Endothelial cell of umbilical vein (primary cell): ENCODE data around the gene PKNOX1. TPM values are rescaled to one million over a fixed set of nuclear protein-coding genes. Genes with fewer than 3 reads are reported as not detected.

Source experiments
- BruUV-seq: library from RNA; stranded (reverse); fragments of 400-500 nt; replicated peaks from 2 replicates; lab custom pipeline; 2021; lab: Mats Ljungman, UMichigan
- CTCF ChIA-PET: fragments of 300-600, 350-600 bp; sonication (Branson Sonifier 250); formaldehyde crosslinking; loops from one replicate; lab custom pipeline; 2021; ENCODE audit warnings: antibody characterized with exemption, inconsistent platforms; lab: Charles Lee
- POLR2A ChIA-PET: fragments of 300-600, 350-600 bp; sonication (Branson Sonifier 250); formaldehyde crosslinking; loops from one replicate; lab custom pipeline; 2021; ENCODE audit warnings: antibody characterized with exemption, inconsistent platforms; lab: Charles Lee
- DNase-seq: peaks from one replicate; pipeline ENCODE4 v3.0.0-alpha.2; 2011; ENCODE audit warnings: low read depth, low spot score
- FAIRE-seq: peaks from 2 replicates; lab custom pipeline; 2011; peaks lifted over from hg19 to GRCh38; lab: Jason Lieb, UNC
- H2AFZ ChIP-seq: 2 replicates; pipeline ENCODE4 v1.6.0; 2012; ENCODE audit warnings: low read depth, low read length, control low read depth, inconsistent platforms
- H3K27ac ChIP-seq: 2 replicates; pipeline ENCODE4 v1.5.1; 2011; ENCODE audit warnings: low read depth, mild to moderate bottlenecking, control low read depth, low read length, moderate library complexity; ENCODE audit not compliant: insufficient read depth
- H3K27me3 ChIP-seq, 2 experiments: 2 replicates each; pipeline versions ENCODE4 v1.6.0 to v1.6.1; 2011; ENCODE audit warnings: low read length in 2 of 2, mixed read lengths in 1 of 2; ENCODE audit not compliant: control insufficient read depth in 2 of 2, insufficient read depth in 2 of 2
- H3K36me3 ChIP-seq, 2 experiments: 2 replicates in 1 of 2; 3 replicates in 1 of 2; pipeline ENCODE4 v1.5.1; 2011; ENCODE audit warnings: low read length in 2 of 2, mild to moderate bottlenecking in 1 of 2, moderate library complexity in 1 of 2; ENCODE audit not compliant: control insufficient read depth in 2 of 2, insufficient read depth in 2 of 2; ENCODE audit errors: extremely low read depth in 1 of 2
- H3K4me1 ChIP-seq: 3 replicates; pipeline ENCODE4 v1.5.1; 2011; ENCODE audit warnings: mild to moderate bottlenecking, low read length; ENCODE audit not compliant: control insufficient read depth, insufficient read depth; ENCODE audit errors: extremely low read depth
- H3K4me2 ChIP-seq: 2 replicates; pipeline ENCODE4 v1.6.1; 2011; ENCODE audit warnings: low read length, control low read depth, mixed read lengths; ENCODE audit not compliant: insufficient read depth
- H3K4me3 ChIP-seq, 3 experiments: fragments of 200-600 bp in 1 of 3; sonication (generic), shearing (Covaris generic) in 1 of 3; replicated peaks in 1 of 3; 2 replicates each; pipeline ENCODE4 v1.5.1; 2011 to 2016; ENCODE audit warnings: control low read depth in 3 of 3, low read length in 3 of 3, mild to moderate bottlenecking in 2 of 3, inconsistent platforms in 1 of 3, low read depth in 1 of 3, moderate library complexity in 1 of 3; ENCODE audit not compliant: insufficient read depth in 1 of 3
- H3K79me2 ChIP-seq: 2 replicates; pipeline ENCODE4 v1.6.0; 2012; ENCODE audit warnings: low read length, inconsistent platforms; ENCODE audit not compliant: control insufficient read depth, insufficient read depth
- H3K9ac ChIP-seq: replicated peaks from 2 replicates; pipeline ENCODE3; 2011; ENCODE audit warnings: low read length, control low read depth; ENCODE audit not compliant: insufficient read depth; ENCODE audit errors: extremely low read depth
- H3K9me1 ChIP-seq: replicated peaks from 3 replicates; pipeline ENCODE4 v1.6.0; 2011; ENCODE audit warnings: mild to moderate bottlenecking, low read length; ENCODE audit not compliant: control insufficient read depth, insufficient read depth; ENCODE audit errors: extremely low read depth
- H3K9me3 ChIP-seq: replicated peaks from 2 replicates; pipeline ENCODE4 v1.5.1; 2012; ENCODE audit warnings: low read length, inconsistent platforms; ENCODE audit not compliant: control insufficient read depth, insufficient read depth
- H4K20me1 ChIP-seq: replicated peaks from 2 replicates; pipeline ENCODE3; 2011; ENCODE audit warnings: mild to moderate bottlenecking, low read length; ENCODE audit not compliant: control insufficient read depth, insufficient read depth; ENCODE audit errors: extremely low read depth
- CTCF ChIP-seq, 2 donors: IDR thresholded peaks; 1 replicate in 1 of 2; 2 replicates in 1 of 2; pipeline ENCODE4 v1.5.1; 2011; ENCODE audit warnings: low read length in 2 of 2, mild to moderate bottlenecking in 2 of 2, moderate library complexity in 2 of 2, control low read depth in 1 of 2, inconsistent platforms in 1 of 2, low read depth in 1 of 2; ENCODE audit not compliant: insufficient read depth in 1 of 2; ENCODE audit errors: extremely low read depth in 1 of 2
- EZH2 ChIP-seq: IDR thresholded peaks from 2 replicates; pipeline ENCODE4 v1.6.1; 2012; ENCODE audit warnings: borderline replicate concordance, low read depth, mild to moderate bottlenecking, moderate library complexity, low read length, inconsistent platforms; ENCODE audit not compliant: severe bottlenecking
- FOS ChIP-seq: IDR thresholded peaks from 2 replicates; pipeline ENCODE4 v1.6.1; 2011; ENCODE audit warnings: mild to moderate bottlenecking, low read length, moderate library complexity, borderline replicate concordance; ENCODE audit not compliant: insufficient read depth
- GATA2 ChIP-seq: IDR thresholded peaks from 2 replicates; pipeline ENCODE4 v1.7.0; 2011; ENCODE audit warnings: low read depth, mild to moderate bottlenecking, moderate library complexity, mixed read lengths, low read length; ENCODE audit not compliant: insufficient read length, insufficient read depth
- JUN ChIP-seq: IDR thresholded peaks from 2 replicates; pipeline ENCODE4 v1.6.1; 2011; ENCODE audit warnings: borderline replicate concordance, low read depth; ENCODE audit not compliant: insufficient read length, insufficient read depth
- MAX ChIP-seq: IDR thresholded peaks from 2 replicates; pipeline ENCODE4 v1.6.1; 2011; ENCODE audit not compliant: insufficient read depth, insufficient read length
- POLR2A ChIP-seq: IDR thresholded peaks from 2 replicates; pipeline ENCODE4 v1.6.1; 2012; ENCODE audit warnings: low read depth, mild to moderate bottlenecking, control low read depth, low read length
- POLR2AphosphoS5 ChIP-seq: IDR thresholded peaks from 2 replicates; pipeline ENCODE4 v1.6.1; 2012; ENCODE audit warnings: low read depth, mild to moderate bottlenecking, control low read depth, low read length, moderate library complexity; ENCODE audit not compliant: insufficient read depth
- dilution Hi-C: fragments of 300-500 bp; cut with MboI; formaldehyde crosslinking; loops from one replicate; pipeline ENCODE4 v1.15.0; 2019; ENCODE audit warnings: low sequenced_read_pairs; ENCODE audit not compliant: extremely low pct_ligation_motif_present
- intact Hi-C: fragments of 100-400 bp; cut with micrococcal nuclease; formaldehyde crosslinking; loops from one replicate; pipeline ENCODE4 v1.10.0; 2022
- polyA plus RNA-seq, 4 experiments: library from polyadenylated mRNA; depleted of rRNA in 3 of 4; stranded (reverse) in 3 of 4; unstranded in 1 of 4; fragments of >200 nt; gene quantifications; 2 replicates each; pipeline versions ENCODE4 v1.2.1 to v1.2.3, GENCODE V29; 2011 to 2012; ENCODE audit warnings: missing spikeins in 1 of 4
- total RNA-seq: library from RNA; stranded (reverse); gene quantifications from 2 replicates; pipeline ENCODE4 v1.2.3, GENCODE V29; 2021

Gene PKNOX1
- total and polyA plus RNA-seq, 2 donors (not counting 3 experiments of a cell fraction or from before 2014, with no cell fraction given), result 16.6 to 23.6 TPM

GRCh38 chr21:43015906-43016540 lies 41.7 kb downstream of the PKNOX1 start:
- ChIA-PET POLR2A (no interaction called here), CTCF (no interaction called here)
- no peaks in the 10 kb centered on the region for H3K4me1 ChIP-seq
- dilution Hi-C loops, result no loop called here
- H3K9me3 ChIP-seq, result no peaks in the 10 kb centered on the region
- no peaks in the 10 kb centered on the region for H3K79me2 ChIP-seq
- no TSS peak for BruUV-seq
- no peak overlapping the region for H2AFZ ChIP-seq
- TF ChIP-seq JUN (no peak), EZH2 (no peak)
- H3K4me2 ChIP-seq, result no peak overlapping the region
- no peaks in the 10 kb centered on the region for H3K9me1 ChIP-seq
- no peak overlapping the region for H3K4me3 ChIP-seq
- H3K27me3 ChIP-seq, result no peaks in the 10 kb centered on the region
- H3K36me3 ChIP-seq, result peaks cover 0 to 6% of the 10 kb centered on the region in 2 experiments
- FAIRE-seq, result no peak
- H3K9ac ChIP-seq, result no peak overlapping the region
- intact Hi-C loops, result no loop called here
- no peaks in the 10 kb centered on the region for H4K20me1 ChIP-seq
- no peak for DNase-seq
- no peak overlapping the region for H3K27ac ChIP-seq

GRCh38 chr21:43016728-43017127 lies 42.4 kb downstream of the PKNOX1 start:
- Histone ChIP-seq H3K27ac (no peak overlapping the region), H3K36me3 (peaks cover 0 to 11% of the 10 kb centered on the region in 2 experiments), H3K9me1 (no peaks in the 10 kb centered on the region), H3K9ac (no peak overlapping the region), H3K9me3 (no peaks in the 10 kb centered on the region), H2AFZ (no peak overlapping the region), H4K20me1 (no peaks in the 10 kb centered on the region), H3K4me3 (no peak overlapping the region), H3K4me1 (no peaks in the 10 kb centered on the region), H3K4me2 (no peak overlapping the region), H3K27me3 (no peaks in the 10 kb centered on the region), H3K79me2 (no peaks in the 10 kb centered on the region)
- CTCF ChIA-PET, result no interaction called here
- TF ChIP-seq GATA2, result no peak
- TF ChIP-seq CTCF (IDR thresholded peaks at IDR 0.05; ENCODE audit: extremely low read depth in 1 of 2, insufficient read depth in 1 of 2, low read depth in 1 of 2, low read length in 2 of 2), result no peak
- no peak for TF ChIP-seq JUN
- TF ChIP-seq POLR2AphosphoS5, result no peak
- TF ChIP-seq POLR2A, result no peak
- TF ChIP-seq MAX, result no peak
- no peak for TF ChIP-seq EZH2
- TF ChIP-seq FOS, result no peak
- dilution Hi-C loops, result no loop called here
- intact Hi-C loops, result no loop called here
- no TSS peak for BruUV-seq
- POLR2A ChIA-PET, result no interaction called here
- FAIRE-seq (no peak), DNase-seq (no peak)
